ENCODE measurements around the gene DIAPH2. TPM values are rescaled to one million over a fixed set of nuclear protein-coding genes. Genes with fewer than 3 reads are reported as not detected.

Gene DIAPH2
- total and polyA plus RNA-seq, 9 of the 15 experiments (the other 6 are each of a cell fraction or from before 2014, with no cell fraction given) = 0.01 to 0.18 (median 0.07) TPM; not detected in 1

DNA sequence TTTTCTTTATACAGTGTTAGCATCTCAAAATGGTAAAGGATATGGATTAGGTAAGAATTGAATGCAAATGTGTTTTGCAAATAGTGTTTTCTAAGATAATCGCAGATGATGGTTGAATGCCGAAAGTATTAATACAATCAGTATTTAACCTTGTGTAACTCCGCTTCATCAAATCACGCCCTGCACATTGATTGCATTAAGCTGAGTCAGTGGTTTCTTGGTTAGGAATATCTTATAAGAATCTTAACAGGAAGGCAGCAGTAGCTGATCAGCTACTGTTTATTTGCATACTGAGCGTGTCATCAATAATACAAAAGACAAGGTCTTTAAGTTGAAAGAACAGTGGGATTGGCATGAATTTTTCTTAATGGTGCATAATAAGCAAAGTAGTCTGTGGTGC, 744.5 kb downstream of the DIAPH2 start:
- TF ChIP-seq KLF13 (tag; IDR thresholded peaks at IDR 0.05; ENCODE audit: borderline replicate concordance, low read depth) (no peak), ZFP1 (CRISPR knock-in tag; IDR thresholded peaks at IDR 0.05) (no peak), YY1 (IDR thresholded peaks at IDR 0.05; ENCODE audit: borderline replicate concordance in 1 of 3, control insufficient read depth in 1 of 3, extremely low read depth in 1 of 3, insufficient read depth in 3 of 3, insufficient read length in 1 of 3, insufficient replicate concordance in 2 of 3, low read depth in 1 of 3, low read length in 2 of 3) (no peak), JUNB (CRISPR knock-in tag; conservative IDR thresholded peaks at IDR 0.05) (no peak), CREB5 (CRISPR knock-in tag; IDR thresholded peaks at IDR 0.05) (no peak), TCF15 (CRISPR knock-in tag; IDR thresholded peaks at IDR 0.05) (no peak), ZNF583 (CRISPR knock-in tag; IDR thresholded peaks at IDR 0.05) (no peak), CAMTA2 (CRISPR knock-in tag; conservative IDR thresholded peaks at IDR 0.05) (no peak), KLF10 (CRISPR knock-in tag; IDR thresholded peaks at IDR 0.05) (no peak)
- TF ChIP-seq, protein P1, sequence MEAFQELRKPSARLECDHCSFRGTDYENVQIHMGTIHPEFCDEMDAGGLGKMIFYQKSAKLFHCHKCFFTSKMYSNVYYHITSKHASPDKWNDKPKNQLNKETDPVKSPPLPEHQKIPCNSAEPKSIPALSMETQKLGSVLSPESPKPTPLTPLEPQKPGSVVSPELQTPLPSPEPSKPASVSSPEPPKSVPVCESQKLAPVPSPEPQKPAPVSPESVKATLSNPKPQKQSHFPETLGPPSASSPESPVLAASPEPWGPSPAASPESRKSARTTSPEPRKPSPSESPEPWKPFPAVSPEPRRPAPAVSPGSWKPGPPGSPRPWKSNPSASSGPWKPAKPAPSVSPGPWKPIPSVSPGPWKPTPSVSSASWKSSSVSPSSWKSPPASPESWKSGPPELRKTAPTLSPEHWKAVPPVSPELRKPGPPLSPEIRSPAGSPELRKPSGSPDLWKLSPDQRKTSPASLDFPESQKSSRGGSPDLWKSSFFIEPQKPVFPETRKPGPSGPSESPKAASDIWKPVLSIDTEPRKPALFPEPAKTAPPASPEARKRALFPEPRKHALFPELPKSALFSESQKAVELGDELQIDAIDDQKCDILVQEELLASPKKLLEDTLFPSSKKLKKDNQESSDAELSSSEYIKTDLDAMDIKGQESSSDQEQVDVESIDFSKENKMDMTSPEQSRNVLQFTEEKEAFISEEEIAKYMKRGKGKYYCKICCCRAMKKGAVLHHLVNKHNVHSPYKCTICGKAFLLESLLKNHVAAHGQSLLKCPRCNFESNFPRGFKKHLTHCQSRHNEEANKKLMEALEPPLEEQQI (IDR thresholded peaks at IDR 0.05) = no peak
- TF ChIP-seq, protein P2, sequence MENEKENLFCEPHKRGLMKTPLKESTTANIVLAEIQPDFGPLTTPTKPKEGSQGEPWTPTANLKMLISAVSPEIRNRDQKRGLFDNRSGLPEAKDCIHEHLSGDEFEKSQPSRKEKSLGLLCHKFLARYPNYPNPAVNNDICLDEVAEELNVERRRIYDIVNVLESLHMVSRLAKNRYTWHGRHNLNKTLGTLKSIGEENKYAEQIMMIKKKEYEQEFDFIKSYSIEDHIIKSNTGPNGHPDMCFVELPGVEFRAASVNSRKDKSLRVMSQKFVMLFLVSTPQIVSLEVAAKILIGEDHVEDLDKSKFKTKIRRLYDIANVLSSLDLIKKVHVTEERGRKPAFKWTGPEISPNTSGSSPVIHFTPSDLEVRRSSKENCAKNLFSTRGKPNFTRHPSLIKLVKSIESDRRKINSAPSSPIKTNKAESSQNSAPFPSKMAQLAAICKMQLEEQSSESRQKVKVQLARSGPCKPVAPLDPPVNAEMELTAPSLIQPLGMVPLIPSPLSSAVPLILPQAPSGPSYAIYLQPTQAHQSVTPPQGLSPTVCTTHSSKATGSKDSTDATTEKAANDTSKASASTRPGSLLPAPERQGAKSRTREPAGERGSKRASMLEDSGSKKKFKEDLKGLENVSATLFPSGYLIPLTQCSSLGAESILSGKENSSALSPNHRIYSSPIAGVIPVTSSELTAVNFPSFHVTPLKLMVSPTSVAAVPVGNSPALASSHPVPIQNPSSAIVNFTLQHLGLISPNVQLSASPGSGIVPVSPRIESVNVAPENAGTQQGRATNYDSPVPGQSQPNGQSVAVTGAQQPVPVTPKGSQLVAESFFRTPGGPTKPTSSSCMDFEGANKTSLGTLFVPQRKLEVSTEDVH (IDR thresholded peaks at IDR 0.05; ENCODE audit: low read depth, partially characterized antibody) = no peak
- TF ChIP-seq, protein P3, sequence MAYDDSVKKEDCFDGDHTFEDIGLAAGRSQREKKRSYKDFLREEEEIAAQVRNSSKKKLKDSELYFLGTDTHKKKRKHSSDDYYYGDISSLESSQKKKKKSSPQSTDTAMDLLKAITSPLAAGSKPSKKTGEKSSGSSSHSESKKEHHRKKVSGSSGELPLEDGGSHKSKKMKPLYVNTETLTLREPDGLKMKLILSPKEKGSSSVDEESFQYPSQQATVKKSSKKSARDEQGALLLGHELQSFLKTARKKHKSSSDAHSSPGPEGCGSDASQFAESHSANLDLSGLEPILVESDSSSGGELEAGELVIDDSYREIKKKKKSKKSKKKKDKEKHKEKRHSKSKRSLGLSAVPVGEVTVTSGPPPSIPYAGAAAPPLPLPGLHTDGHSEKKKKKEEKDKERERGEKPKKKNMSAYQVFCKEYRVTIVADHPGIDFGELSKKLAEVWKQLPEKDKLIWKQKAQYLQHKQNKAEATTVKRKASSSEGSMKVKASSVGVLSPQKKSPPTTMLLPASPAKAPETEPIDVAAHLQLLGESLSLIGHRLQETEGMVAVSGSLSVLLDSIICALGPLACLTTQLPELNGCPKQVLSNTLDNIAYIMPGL (CRISPR knock-in tag; IDR thresholded peaks at IDR 0.05) = no peak
- POLR2A ChIA-PET = no interaction called here
- ATAC-seq (no peak), FAIRE-seq (no peak), DNase-seq (ENCODE audit: extremely low read depth in 1 of 4, low spot score in 3 of 4) (no peak)
- no peak overlapping the region for H3K27ac ChIP-seq (ENCODE audit: extremely low read depth, low read depth, low read length)
- intact Hi-C loops (cut with micrococcal nuclease) = no loop called here
- H3K9me3 ChIP-seq (replicated peaks; ENCODE audit: control insufficient read depth, insufficient read depth, low read depth, low read length) = no peaks in the 10 kb centered on the region
- no peak overlapping the region for H3K9ac ChIP-seq (ENCODE audit: insufficient read depth in 1 of 2, low read depth in 2 of 2, low read length in 2 of 2)
- BruUV-seq (replicated peaks) = no TSS peak
- H3K27me3 ChIP-seq (ENCODE audit: control insufficient read depth in 2 of 2, insufficient read depth in 2 of 2, low read length in 2 of 2) = no peaks in the 10 kb centered on the region
- no peaks in the 10 kb centered on the region for H3K4me1 ChIP-seq (replicated peaks in 1 of 2; ENCODE audit: control insufficient read depth in 2 of 2, insufficient read depth in 2 of 2, low read length in 2 of 2)
- CTCF ChIA-PET (ENCODE audit: low intra/inter-chr PET ratio) = no interaction called here
- no peaks in the 10 kb centered on the region for H4K20me1 ChIP-seq (replicated peaks; ENCODE audit: control insufficient read depth, insufficient read depth, low read length)
- in situ Hi-C loops (cut with MboI) = no loop called here
- H3K36me3 ChIP-seq (ENCODE audit: control insufficient read depth, insufficient read depth, low read length) = no peaks in the 10 kb centered on the region
- no peak overlapping the region for H3K4me3 ChIP-seq
- H3K79me2 ChIP-seq (ENCODE audit: control insufficient read depth, insufficient read depth, low read length) = no peaks in the 10 kb centered on the region
- no peaks in the 10 kb centered on the region for H3K9me1 ChIP-seq (ENCODE audit: control insufficient read depth, insufficient read depth, low read length)
- H3K4me2 ChIP-seq (ENCODE audit: insufficient read depth, low read length) = no peak overlapping the region
- 13% methylated on average over 5 of the region's 5 CpGs for WGBS (ENCODE audit: insufficient coverage, low coverage, missing lambda C conversion rate)
- H2AFZ ChIP-seq (ENCODE audit: low read depth, low read length) = no peak overlapping the region
